WTC11 (cell line): Measurements from ENCODE around the gene FRMD5.

ENCODE experiments used
- AFF4 ChIP-seq: sonication (generic); formaldehyde crosslinking; IDR thresholded peaks from 2 replicates; pipeline ENCODE4 v1.8.1; 2023; ENCODE audit warnings: mild to moderate bottlenecking, missing genetic modification reagents, borderline replicate concordance
- ATF2 ChIP-seq: sonication (generic); formaldehyde crosslinking; IDR thresholded peaks from 2 replicates; pipeline ENCODE4 v1.8.1; 2022; ENCODE audit warnings: low read depth, missing genetic modification reagents, borderline replicate concordance
- CBFB ChIP-seq: sonication (generic); formaldehyde crosslinking; IDR thresholded peaks from 2 replicates; pipeline ENCODE4 v1.8.1; 2022; ENCODE audit warnings: mild to moderate bottlenecking, low read depth, missing genetic modification reagents
- CTCF ChIP-seq: fragments of 200-600 bp; IDR thresholded peaks from 2 replicates; pipeline ENCODE4 v1.8.0; 2022; ENCODE audit warnings: antibody characterized with exemption
- FOXJ3 ChIP-seq: sonication (generic); formaldehyde crosslinking; IDR thresholded peaks from 2 replicates; pipeline ENCODE4 v1.9.0; 2021; ENCODE audit warnings: missing genetic modification reagents, mild to moderate bottlenecking, borderline replicate concordance
- FOXP1 ChIP-seq: sonication (generic); formaldehyde crosslinking; IDR thresholded peaks from 2 replicates; pipeline ENCODE4 v1.8.0; 2022; ENCODE audit warnings: missing genetic modification reagents, mild to moderate bottlenecking, moderate library complexity, borderline replicate concordance
- HMGXB4 ChIP-seq: sonication (generic); formaldehyde crosslinking; IDR thresholded peaks from 2 replicates; pipeline ENCODE4 v1.8.1; 2023; ENCODE audit warnings: mild to moderate bottlenecking, moderate library complexity, missing genetic modification reagents
- NFYB ChIP-seq: sonication (generic); formaldehyde crosslinking; conservative IDR thresholded peaks from 2 replicates; pipeline ENCODE4 v1.8.0; 2022; ENCODE audit warnings: low read depth, missing genetic modification reagents
- NR3C1 ChIP-seq: sonication (generic); formaldehyde crosslinking; conservative IDR thresholded peaks from 2 replicates; pipeline ENCODE4 v1.8.1; 2023; ENCODE audit warnings: low read depth, mild to moderate bottlenecking, missing genetic modification reagents
- RORB ChIP-seq: fragments of 250-450 bp; sonication (Bioruptor Pico); IDR thresholded peaks from 2 replicates; pipeline ENCODE4 v1.9.0; 2021; ENCODE audit warnings: mild to moderate bottlenecking
- SMAD3 ChIP-seq: sonication (generic); formaldehyde crosslinking; IDR thresholded peaks from 2 replicates; pipeline ENCODE4 v1.8.0; 2022; ENCODE audit warnings: missing genetic modification reagents, mild to moderate bottlenecking, borderline replicate concordance
- SP1 ChIP-seq: sonication (generic); formaldehyde crosslinking; conservative IDR thresholded peaks from 2 replicates; pipeline ENCODE4 v1.8.1; 2022; ENCODE audit warnings: missing genetic modification reagents
- STAT6 ChIP-seq: sonication (generic); formaldehyde crosslinking; conservative IDR thresholded peaks from 2 replicates; pipeline ENCODE4 v1.8.1; 2023; ENCODE audit warnings: mild to moderate bottlenecking, low read depth, missing genetic modification reagents, moderate library complexity
- TCF7 ChIP-seq: sonication (generic); formaldehyde crosslinking; IDR thresholded peaks from 2 replicates; pipeline ENCODE4 v1.8.0; 2022; ENCODE audit warnings: mild to moderate bottlenecking, low read depth, missing genetic modification reagents, moderate library complexity

- TF ChIP-seq CTCF (no peak), SMAD3 (CRISPR knock-in tag) (no peak), FOXJ3 (CRISPR knock-in tag) (no peak), SP1 (CRISPR knock-in tag) (no peak), AFF4 (CRISPR knock-in tag) (no peak), NR3C1 (CRISPR knock-in tag) (no peak), TCF7 (CRISPR knock-in tag) (no peak), RORB (CRISPR knock-in tag) (no peak), CBFB (CRISPR knock-in tag) (no peak), HMGXB4 (CRISPR knock-in tag) (no peak), FOXP1 (no peak), ATF2 (CRISPR knock-in tag) (no peak), STAT6 (CRISPR knock-in tag) (no peak), NFYB (no peak)
Observed at GRCh38 chr15:44129911-44130310, 65.2 kb downstream of the FRMD5 start.
